ENCODE results near the gene TESK1. TPM values are rescaled to one million over a fixed set of nuclear protein-coding genes. Genes with fewer than 3 reads are reported as not detected.

TESK1 gene
- total RNA-seq: 10 to 100 TPM; 25.0 to 35.3 (median 27.4) TPM
- 30.5 TPM for polyA plus RNA-seq
- long read RNA-seq, donor 1, transcript TESK1-201 (10 exons, 2,421 nt): major isoform, 15 of 47 reads
- long read RNA-seq, donor 1, partial matches to known transcripts: 25 of 47 reads
- long read RNA-seq, donor 1, other reads (novel, unspliced or antisense): 7 of 47 reads
- long read RNA-seq, donor 2, transcript TESK1-201 (10 exons, 2,421 nt): major isoform, 18 of 22 reads
- long read RNA-seq, donor 2, partial matches to known transcripts: 2 of 22 reads
- long read RNA-seq, donor 2, other reads (novel, unspliced or antisense): 2 of 22 reads
- long read RNA-seq, donor 3, partial matches to known transcripts: 20 of 23 reads
- long read RNA-seq, donor 3, other reads (novel, unspliced or antisense): 1 of 23 reads
- long read RNA-seq, donor 4, transcript TESK1-201 (10 exons, 2,421 nt): major isoform, 20 of 34 reads
- long read RNA-seq, donor 4, partial matches to known transcripts: 11 of 34 reads
- long read RNA-seq, donor 4, other reads (novel, unspliced or antisense): 2 of 34 reads

- H3K9me3 ChIP-seq (ENCODE audit: control insufficient read depth, low read length): no peaks in the 10 kb centered on the region
- peak within 1 kb of the TSS; percentile 98 for H3K4me3 ChIP-seq (ENCODE audit: low read length)
- ATAC-seq (peak; percentile 54 to 62), DNase-seq (peak; percentile 75 to 91 (median 90))
- no peaks in the 10 kb centered on the region for H3K4me1 ChIP-seq (ENCODE audit: control insufficient read depth, insufficient read depth, low read length)
- peak within 1 kb of the TSS; percentile 82 for H3K27ac ChIP-seq (ENCODE audit: low read length)
- intact Hi-C loops (cut with DNase I): no loop called here
- under 1% methylated on average over 55 of the region's 55 CpGs for WGBS
- no peaks in the 10 kb centered on the region for H3K27me3 ChIP-seq (ENCODE audit: control insufficient read depth, insufficient read depth)
These were observed at the start of gene TESK1 for GRCh38 chr9:35604578-35605350. TSS of gene TESK1 (plus strand) at chr9:35605262. CDS start at chr9:35605620, 358 bp downstream.

- ATAC-seq (no peak), DNase-seq (no peak)
- Histone ChIP-seq H3K27ac (ENCODE audit: low read length) (no peak overlapping the region), H3K27me3 (ENCODE audit: control insufficient read depth, insufficient read depth) (no peaks in the 10 kb centered on the region), H3K4me3 (ENCODE audit: low read length) (no peak overlapping the region), H3K9me3 (ENCODE audit: control insufficient read depth, low read length) (no peaks in the 10 kb centered on the region), H3K4me1 (ENCODE audit: control insufficient read depth, insufficient read depth, low read length) (peaks cover 2% of the 10 kb centered on the region)
- WGBS: 87% methylated on average over 10 of the region's 10 CpGs
- intact Hi-C loops (cut with DNase I): loop anchor here in 3 of 4 donors (2.0 to 10.0 kb wide), 3 partner anchors 67 to 441 kb away; partner anchors contain the start of gene ATOSB (in 1 of the 3)
These were observed 49.2 kb upstream of the TESK1 start for GRCh38 chr9:35555881-35556280.

- WGBS: 90% methylated on average over 3 of the region's 3 CpGs
- intact Hi-C loops (cut with DNase I): loop anchor here in 1 of 4 donors (10.0 kb wide), 1 partner anchor 442 kb away; the partner anchor contains the start of gene ATOSB
- Histone ChIP-seq H3K27ac (ENCODE audit: low read length) (no peak overlapping the region), H3K4me3 (ENCODE audit: low read length) (no peak overlapping the region), H3K4me1 (ENCODE audit: control insufficient read depth, insufficient read depth, low read length) (peaks cover 2% of the 10 kb centered on the region), H3K27me3 (ENCODE audit: control insufficient read depth, insufficient read depth) (no peaks in the 10 kb centered on the region), H3K9me3 (ENCODE audit: control insufficient read depth, low read length) (no peaks in the 10 kb centered on the region)
- DNase-seq (no peak), ATAC-seq (no peak)
These were observed 48.3 kb upstream of the TESK1 start for GRCh38 chr9:35556776-35557175.

GRCh38 chr9:35557320-35557719 is 47.7 kb upstream of the TESK1 start:
- Histone ChIP-seq H3K9me3 (ENCODE audit: control insufficient read depth, low read length) (no peaks in the 10 kb centered on the region), H3K4me1 (ENCODE audit: control insufficient read depth, insufficient read depth, low read length) (peaks cover 2% of the 10 kb centered on the region), H3K27ac (ENCODE audit: low read length) (no peak overlapping the region), H3K27me3 (ENCODE audit: control insufficient read depth, insufficient read depth) (no peaks in the 10 kb centered on the region), H3K4me3 (ENCODE audit: low read length) (no peak overlapping the region)
- WGBS: 85% methylated on average over 6 of the region's 6 CpGs
- ATAC-seq (no peak), DNase-seq (no peak)
- intact Hi-C loops (cut with DNase I): loop anchor here in 1 of 4 donors (10.0 kb wide), 1 partner anchor 443 kb away; the partner anchor contains the start of gene ATOSB

DNA sequence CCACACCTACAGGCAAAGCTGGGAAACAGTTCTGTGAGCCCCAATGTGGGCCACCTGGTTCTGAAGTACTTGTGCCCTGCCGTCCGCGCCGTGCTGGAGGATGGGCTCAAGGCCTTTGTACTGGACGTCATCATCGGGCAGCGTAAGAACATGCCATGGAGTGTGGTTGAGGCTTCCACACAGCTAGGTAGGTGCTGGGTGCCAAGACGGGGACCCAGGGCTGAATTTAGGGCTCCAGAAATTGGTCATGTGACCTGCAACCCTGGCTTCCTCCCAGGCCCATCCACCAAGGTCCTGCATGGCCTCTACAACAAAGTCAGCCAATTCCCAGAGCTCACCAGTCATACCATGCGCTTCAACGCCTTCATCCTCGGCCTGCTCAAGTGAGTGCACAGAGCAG is 46.9 kb upstream of the TESK1 start:
- Histone ChIP-seq H3K4me1 (ENCODE audit: control insufficient read depth, insufficient read depth, low read length) (peaks cover 3% of the 10 kb centered on the region), H3K9me3 (ENCODE audit: control insufficient read depth, low read length) (no peaks in the 10 kb centered on the region), H3K4me3 (ENCODE audit: low read length) (no peak overlapping the region), H3K27me3 (ENCODE audit: control insufficient read depth, insufficient read depth) (no peaks in the 10 kb centered on the region), H3K27ac (ENCODE audit: low read length) (no peak overlapping the region)
- DNase-seq (no peak), ATAC-seq (no peak)
- intact Hi-C loops (cut with DNase I): loop anchor here in 1 of 4 donors (10.0 kb wide), 1 partner anchor 443 kb away; the partner anchor contains the start of gene ATOSB
- 87% methylated on average over 11 of the region's 11 CpGs for WGBS

- peaks cover 12% of the 10 kb centered on the region for H3K4me1 ChIP-seq (ENCODE audit: control insufficient read depth, insufficient read depth, low read length)
- DNase-seq: no peak
These were observed 45.1 kb upstream of the TESK1 start for GRCh38 chr9:35559792-35560530.

GRCh38 chr9:35560625-35561337 is 44.3 kb upstream of the TESK1 start:
- Histone ChIP-seq H3K27ac (ENCODE audit: low read length) (no peak overlapping the region), H3K27me3 (ENCODE audit: control insufficient read depth, insufficient read depth) (no peaks in the 10 kb centered on the region), H3K9me3 (ENCODE audit: control insufficient read depth, low read length) (no peaks in the 10 kb centered on the region), H3K4me1 (ENCODE audit: control insufficient read depth, insufficient read depth, low read length) (peaks cover 13% of the 10 kb centered on the region), H3K4me3 (ENCODE audit: low read length) (no peak overlapping the region)
- ATAC-seq (peak; percentile 6 to 7), DNase-seq (peak; percentile 24 to 78 (median 73))
- WGBS: 76% methylated on average over 24 of the region's 24 CpGs
- intact Hi-C loops (cut with DNase I): no loop called here

More at GRCh38 chr9:35559792-35560530, 45.1 kb upstream of the TESK1 start:
- intact Hi-C loops (cut with DNase I): loop anchor here in 1 of 4 donors (10.0 kb wide), 1 partner anchor 445 kb away; the partner anchor contains the start of gene ATOSB
- H3K27me3 ChIP-seq (ENCODE audit: control insufficient read depth, insufficient read depth): no peaks in the 10 kb centered on the region
- ATAC-seq: no peak
- no peaks in the 10 kb centered on the region for H3K9me3 ChIP-seq (ENCODE audit: control insufficient read depth, low read length)
- WGBS: 83% methylated on average over 20 of the region's 20 CpGs
- H3K4me3 ChIP-seq (ENCODE audit: low read length): no peak overlapping the region
- no peak overlapping the region for H3K27ac ChIP-seq (ENCODE audit: low read length)

DNA sequence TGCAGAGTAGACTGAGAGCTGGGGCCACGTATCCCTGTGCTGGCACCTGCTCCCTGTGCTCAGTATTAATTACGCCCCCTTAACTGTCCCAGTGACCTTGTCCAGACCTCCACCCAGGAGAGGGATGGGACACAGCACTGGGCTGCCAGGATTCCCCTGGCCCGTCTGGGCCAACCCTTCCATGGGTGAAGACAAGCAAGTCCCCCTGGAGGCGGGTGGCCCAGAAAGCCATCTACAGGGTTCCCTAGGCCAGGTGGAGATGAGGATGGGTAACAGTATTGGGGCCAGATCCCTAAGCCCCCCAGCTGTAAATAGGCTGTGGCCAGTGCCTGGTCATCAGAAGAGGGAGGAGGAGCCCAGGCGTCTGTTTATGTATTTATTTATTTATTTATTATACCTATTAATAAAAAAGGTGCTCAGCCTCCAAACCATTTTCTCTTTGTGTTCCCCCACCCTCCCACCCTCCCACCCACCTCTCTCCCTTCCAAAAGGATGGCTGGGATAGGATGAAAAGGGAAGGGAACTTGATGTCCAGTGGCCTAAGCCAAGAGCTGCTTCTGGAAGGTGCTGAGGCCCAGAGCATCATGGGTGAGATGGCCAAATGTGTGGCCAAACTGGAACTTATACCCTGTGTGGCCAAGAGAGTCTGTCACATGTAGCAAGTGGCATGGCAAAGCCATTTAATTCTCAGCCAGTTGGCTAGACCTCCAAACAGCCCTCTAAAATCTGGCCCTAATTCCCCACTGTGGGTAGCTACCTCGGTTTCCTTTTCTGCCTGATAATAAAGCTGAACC is 43.4 kb upstream of the TESK1 start:
- Histone ChIP-seq H3K4me1 (ENCODE audit: control insufficient read depth, insufficient read depth, low read length) (peaks cover 13% of the 10 kb centered on the region), H3K4me3 (ENCODE audit: low read length) (no peak overlapping the region), H3K27ac (ENCODE audit: low read length) (no peak overlapping the region), H3K27me3 (ENCODE audit: control insufficient read depth, insufficient read depth) (no peaks in the 10 kb centered on the region), H3K9me3 (ENCODE audit: control insufficient read depth, low read length) (no peaks in the 10 kb centered on the region)
- WGBS: 78% methylated on average over 6 of the region's 6 CpGs
- intact Hi-C loops (cut with DNase I): no loop called here
- ATAC-seq (no peak), DNase-seq (no peak)

GRCh38 chr9:35562895-35563780 is 41.9 kb upstream of the TESK1 start:
- H3K9me3 ChIP-seq (ENCODE audit: control insufficient read depth, low read length): no peaks in the 10 kb centered on the region
- H3K27me3 ChIP-seq (ENCODE audit: control insufficient read depth, insufficient read depth): no peaks in the 10 kb centered on the region
- intact Hi-C loops (cut with DNase I): no loop called here
- ATAC-seq: peak; percentile 3 to 31
- 79% methylated on average over 20 of the region's 20 CpGs for WGBS
- no peak for DNase-seq
- peak overlapping the region; percentile 55 for H3K27ac ChIP-seq (ENCODE audit: low read length)
- no peak overlapping the region for H3K4me3 ChIP-seq (ENCODE audit: low read length)
- peaks cover 13% of the 10 kb centered on the region for H3K4me1 ChIP-seq (ENCODE audit: control insufficient read depth, insufficient read depth, low read length)
